Activated CD8-positive, alpha-beta T cell treated with anti-CD3 and anti-CD28 coated beads for 36 hours (primary cell): Measurements from ENCODE around the gene NALCN. TPM values are rescaled to one million over a fixed set of nuclear protein-coding genes. Genes with fewer than 3 reads are reported as not detected.

Experiments
- ATAC-seq: fragments of 200-7000 bp; cut with Tn5 transposase; one replicate; pipeline ENCODE4 v1.10.0; 2021; ENCODE audit warnings: mild to moderate bottlenecking, moderate library complexity
- CTCF ChIA-PET: fragments of 350-600 bp; sonication (Branson Sonifier 250); formaldehyde crosslinking; loops from one replicate; lab custom pipeline; 2021; ENCODE audit warnings: antibody characterized with exemption; lab: Charles Lee
- POLR2A ChIA-PET: fragments of 350-600 bp; sonication (Branson Sonifier 250); formaldehyde crosslinking; loops from one replicate; lab custom pipeline; 2021; ENCODE audit warnings: antibody characterized with exemption; lab: Charles Lee
- DNase-seq: peaks from one replicate; pipeline ENCODE4 v3.0.0-alpha.2; 2020
- H3K27ac Mint-ChIP-seq: one replicate; pipeline ENCODE4 v1.8.0; 2021; ENCODE audit warnings: mild to moderate bottlenecking, mixed read lengths
- H3K27me3 Mint-ChIP-seq: one replicate; pipeline ENCODE4 v1.8.0; 2021; ENCODE audit warnings: mixed read lengths
- H3K36me3 Mint-ChIP-seq: one replicate; pipeline ENCODE4 v1.8.0; 2021; ENCODE audit warnings: low read depth, mixed read lengths
- H3K4me1 Mint-ChIP-seq: one replicate; pipeline ENCODE4 v1.8.0; 2021; ENCODE audit warnings: low read depth, mixed read lengths
- H3K4me3 Mint-ChIP-seq: one replicate; pipeline ENCODE4 v1.8.0; 2021; ENCODE audit warnings: mild to moderate bottlenecking, moderate library complexity, mixed read lengths
- H3K9me3 Mint-ChIP-seq: one replicate; pipeline ENCODE4 v1.8.0; 2021; ENCODE audit warnings: mixed read lengths
- CTCF ChIP-seq: fragments of 200-600 bp; IDR thresholded peaks from one replicate; pipeline ENCODE4 v1.8.0; 2022; ENCODE audit warnings: antibody characterized with exemption, mild to moderate bottlenecking
- intact Hi-C: fragments of 100-400 bp; cut with micrococcal nuclease; formaldehyde crosslinking; loops from one replicate; pipeline ENCODE4 v1.10.0; 2022
- total RNA-seq, 2 experiments: library from RNA; stranded (reverse); gene quantifications; one replicate each; pipeline ENCODE4 v1.2.3, GENCODE V29; 2021

NALCN gene
- total RNA-seq, 2 experiments from 2014 or later: not detected

DNA sequence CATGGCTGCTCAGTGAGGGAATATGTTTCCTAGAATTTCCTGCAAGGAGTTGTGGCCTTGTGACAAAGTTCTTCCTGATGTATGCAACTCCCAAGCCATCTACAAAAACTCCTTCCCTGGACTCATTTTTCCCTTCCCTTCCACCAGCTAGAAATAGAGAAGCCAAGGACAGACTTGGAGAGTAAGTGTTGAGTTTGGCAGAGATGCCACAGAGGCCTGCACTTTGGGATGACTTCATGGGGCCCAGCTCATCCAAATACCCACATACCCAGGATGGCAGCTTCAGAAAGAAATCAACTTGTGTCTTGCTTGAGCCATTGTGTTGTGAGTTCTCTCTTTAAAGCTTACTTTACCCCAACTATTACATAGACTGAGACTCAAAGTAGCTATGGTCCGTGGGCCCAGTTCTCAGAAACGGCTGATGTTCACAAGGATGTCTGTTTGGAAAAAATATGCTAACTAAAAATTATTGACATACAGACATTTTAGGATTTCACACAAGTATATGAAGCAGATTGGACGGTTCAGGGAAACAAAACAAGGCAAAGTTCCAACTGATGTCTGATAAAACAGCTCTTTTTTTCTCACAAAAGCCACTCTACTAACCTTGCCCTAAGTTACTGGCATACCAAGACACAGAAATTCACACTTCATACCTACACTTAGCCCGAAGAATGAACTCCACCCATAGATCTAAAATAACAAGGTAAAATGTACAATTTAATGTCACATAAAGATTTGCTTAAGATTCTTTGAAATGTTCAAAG, 107.9 kb downstream of the NALCN start:
- intact Hi-C loops: no loop called here
- DNase-seq (no peak), ATAC-seq (no peak)
- Mint-ChIP-seq H3K36me3 (no peaks in the 10 kb centered on the region), H3K4me1 (no peaks in the 10 kb centered on the region), H3K27ac (no peak overlapping the region), H3K4me3 (no peak overlapping the region), H3K9me3 (peaks cover under 1% of the 10 kb centered on the region), H3K27me3 (peaks cover 2% of the 10 kb centered on the region)
- ChIA-PET CTCF (no interaction called here), POLR2A (no interaction called here)
- TF ChIP-seq CTCF: no peak

- ATAC-seq (no peak), DNase-seq (no peak)
- Mint-ChIP-seq H3K27me3 (peaks cover 2% of the 10 kb centered on the region), H3K9me3 (no peaks in the 10 kb centered on the region), H3K27ac (no peak overlapping the region), H3K36me3 (no peaks in the 10 kb centered on the region), H3K4me1 (no peaks in the 10 kb centered on the region), H3K4me3 (no peak overlapping the region)
- CTCF ChIA-PET: no interaction called here
- TF ChIP-seq CTCF: no peak
- POLR2A ChIA-PET: no interaction called here
- intact Hi-C loops: no loop called here
These were observed 109.1 kb downstream of the NALCN start for GRCh38 chr13:101307181-101307701.

GRCh38 chr13:101306773-101307172, 109.5 kb downstream of the NALCN start:
- Mint-ChIP-seq H3K9me3 (no peaks in the 10 kb centered on the region), H3K4me3 (no peak overlapping the region), H3K36me3 (no peaks in the 10 kb centered on the region), H3K4me1 (no peaks in the 10 kb centered on the region), H3K27ac (no peak overlapping the region), H3K27me3 (peaks cover 2% of the 10 kb centered on the region)
- DNase-seq (no peak), ATAC-seq (no peak)
- ChIA-PET CTCF (no interaction called here), POLR2A (no interaction called here)
- no peak for TF ChIP-seq CTCF
- intact Hi-C loops: no loop called here

GRCh38 chr13:101305981-101306411, 110.3 kb downstream of the NALCN start:
- ATAC-seq (no peak), DNase-seq (no peak)
- Mint-ChIP-seq H3K9me3 (no peaks in the 10 kb centered on the region), H3K36me3 (no peaks in the 10 kb centered on the region), H3K27me3 (peaks cover 2% of the 10 kb centered on the region), H3K4me3 (no peak overlapping the region), H3K4me1 (no peaks in the 10 kb centered on the region), H3K27ac (no peak overlapping the region)
- ChIA-PET CTCF (no interaction called here), POLR2A (no interaction called here)
- TF ChIP-seq CTCF: no peak
- intact Hi-C loops: no loop called here

- no peak overlapping the region for H3K4me3 Mint-ChIP-seq
- H3K27me3 Mint-ChIP-seq: peaks cover 2% of the 10 kb centered on the region
- no peak overlapping the region for H3K27ac Mint-ChIP-seq
- POLR2A ChIA-PET: no interaction called here
- no peaks in the 10 kb centered on the region for H3K36me3 Mint-ChIP-seq
- no peak for ATAC-seq
- CTCF ChIA-PET: no interaction called here
- H3K9me3 Mint-ChIP-seq: no peaks in the 10 kb centered on the region
- DNase-seq: no peak
- no peaks in the 10 kb centered on the region for H3K4me1 Mint-ChIP-seq
- intact Hi-C loops: no loop called here
- TF ChIP-seq CTCF: no peak
These were observed 112.8 kb downstream of the NALCN start for GRCh38 chr13:101303521-101303920.
